OCI-LY1 (cell line): ENCODE data around the gene NR1I2.

ENCODE experiments used
- CTCF ChIP-seq: fragments of 200-600 bp; sonication (generic), shearing (Covaris generic); IDR thresholded peaks from 2 replicates; pipeline ENCODE4 v1.5.1; 2017; ENCODE audit warnings: mild to moderate bottlenecking, antibody characterized with exemption, low read length, moderate library complexity, mixed read lengths
- EZH2 ChIP-seq: fragments of 200-600 bp; sonication (generic), shearing (Covaris generic); IDR thresholded peaks from 2 replicates; pipeline ENCODE4 v1.8.0; 2017; ENCODE audit warnings: borderline replicate concordance, mixed run types, mild to moderate bottlenecking, antibody characterized with exemption, low read length, moderate library complexity, mixed read lengths

- TF ChIP-seq CTCF: no peak
- no peak for TF ChIP-seq EZH2
Measured at GRCh38 chr3:119835556-119835955, 53.7 kb downstream of the NR1I2 start.
